GM18499 (cell line): Measurements from ENCODE around the gene HS6ST2.

Experiments used
- ATAC-seq: cut with Tn5 transposase; IDR thresholded peaks from one replicate; pipeline ENCODE4 v1.9.1; 2021; ENCODE audit warnings: moderate number of reproducible peaks; ENCODE audit not compliant: insufficient read depth, unreplicated experiment

The HS6ST2 gene

DNA sequence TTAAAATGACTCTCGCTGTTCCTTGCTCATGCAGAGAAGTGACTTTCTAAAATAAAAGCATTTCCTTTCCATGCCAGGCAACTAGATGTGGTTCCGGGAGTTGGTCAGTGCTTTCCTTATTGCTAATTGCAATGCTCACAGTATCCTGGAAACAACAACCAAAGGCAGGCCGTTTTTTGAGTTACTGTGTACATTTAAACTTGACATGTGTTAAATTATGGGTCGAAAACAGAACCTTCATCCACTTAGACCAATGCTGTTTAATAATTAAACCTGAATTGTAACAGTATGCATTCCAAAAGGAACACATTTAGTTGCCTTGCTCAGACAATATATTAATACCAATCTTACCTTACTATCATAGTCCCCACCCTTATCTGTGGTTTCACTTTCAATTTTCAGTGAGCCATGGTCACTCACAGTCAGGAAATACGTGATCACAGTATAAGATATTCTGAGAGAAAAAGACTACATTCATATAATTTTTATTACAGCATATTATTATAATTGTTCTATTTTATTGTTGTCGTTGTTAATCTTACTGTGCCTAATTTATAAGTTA is 102.6 kb downstream of the HS6ST2 start:
- ATAC-seq = no peak

DNA sequence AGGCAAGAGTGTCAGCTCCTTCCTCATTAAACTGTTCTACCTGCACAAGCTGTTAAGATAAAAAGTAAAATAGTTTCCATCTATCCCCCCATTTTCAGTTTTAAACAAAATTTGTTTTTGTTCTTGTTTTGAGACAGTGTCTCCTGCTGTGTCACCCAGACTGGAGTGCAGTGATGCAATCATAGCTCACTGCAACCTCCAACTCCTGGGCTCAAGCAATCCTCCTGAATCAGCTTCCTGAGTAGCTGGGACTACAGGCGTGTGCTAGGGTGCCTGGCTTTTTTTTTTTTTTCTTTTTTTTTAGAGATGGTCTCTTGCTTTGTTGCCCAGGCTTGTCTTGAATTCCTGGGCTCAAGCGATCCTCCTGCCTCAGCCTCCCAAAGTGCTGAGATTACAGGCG is 105.4 kb downstream of the HS6ST2 start:
- no peak for ATAC-seq

DNA sequence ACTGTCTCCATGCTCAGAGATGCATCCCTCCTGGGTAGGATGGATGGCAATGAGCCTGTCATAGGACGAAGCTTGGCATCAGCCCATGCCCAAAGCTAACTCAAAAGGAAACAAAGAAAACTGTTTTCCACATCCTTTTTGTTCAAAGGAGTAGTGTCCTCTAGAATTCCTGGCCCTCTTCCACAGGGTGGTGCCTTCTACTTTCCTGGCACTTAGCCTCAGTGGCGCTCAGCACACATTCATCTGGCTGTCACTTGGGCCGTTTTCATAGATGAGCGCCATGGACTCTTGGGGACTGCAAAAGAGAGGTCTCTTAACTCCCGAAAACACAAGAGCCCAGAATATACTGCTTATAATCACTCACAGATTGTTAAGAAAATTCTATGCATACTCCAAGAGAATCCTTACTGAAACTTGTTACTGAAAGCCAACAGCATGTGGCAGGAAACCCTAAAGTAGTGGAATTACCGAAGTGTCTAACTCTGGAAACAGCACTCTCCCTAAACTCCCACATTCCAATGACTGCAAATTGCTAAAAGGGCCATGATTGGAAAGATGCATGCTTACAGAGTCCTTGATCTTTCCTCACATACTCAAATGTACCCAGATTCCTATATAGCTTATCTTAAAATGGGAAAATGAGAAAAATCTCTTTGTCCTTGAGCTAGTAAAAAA is 110.0 kb downstream of the HS6ST2 start:
- ATAC-seq = no peak

- ATAC-seq = no peak
Observed at GRCh38 chrX:132843363-132843762, 115.1 kb downstream of the HS6ST2 start.

- ATAC-seq = no peak
Observed at GRCh38 chrX:132842460-132843238, 115.8 kb downstream of the HS6ST2 start.

DNA sequence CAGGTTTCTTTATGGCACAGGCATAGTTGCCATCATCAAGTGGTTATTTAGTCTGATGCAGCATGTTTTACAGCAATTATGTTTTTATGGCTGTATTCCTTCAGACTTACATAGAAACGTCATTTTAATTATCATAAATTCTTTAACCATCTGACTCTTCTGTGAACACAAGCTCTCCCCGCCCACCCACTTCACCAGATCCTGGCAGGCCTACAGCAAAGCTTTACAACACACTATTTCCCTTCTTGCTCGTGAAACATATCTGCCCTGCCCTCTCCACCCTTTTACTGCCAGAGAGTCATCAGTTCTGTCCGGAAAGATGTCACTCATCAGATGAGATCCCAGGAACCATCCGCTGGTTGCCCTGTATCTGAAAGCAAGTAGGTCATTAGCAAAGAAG is 120.5 kb downstream of the HS6ST2 start:
- no peak for ATAC-seq

GRCh38 chrX:132837126-132837525 is 121.3 kb downstream of the HS6ST2 start:
- no peak for ATAC-seq

GRCh38 chrX:132836471-132836870 is 122.0 kb downstream of the HS6ST2 start:
- no peak for ATAC-seq

DNA sequence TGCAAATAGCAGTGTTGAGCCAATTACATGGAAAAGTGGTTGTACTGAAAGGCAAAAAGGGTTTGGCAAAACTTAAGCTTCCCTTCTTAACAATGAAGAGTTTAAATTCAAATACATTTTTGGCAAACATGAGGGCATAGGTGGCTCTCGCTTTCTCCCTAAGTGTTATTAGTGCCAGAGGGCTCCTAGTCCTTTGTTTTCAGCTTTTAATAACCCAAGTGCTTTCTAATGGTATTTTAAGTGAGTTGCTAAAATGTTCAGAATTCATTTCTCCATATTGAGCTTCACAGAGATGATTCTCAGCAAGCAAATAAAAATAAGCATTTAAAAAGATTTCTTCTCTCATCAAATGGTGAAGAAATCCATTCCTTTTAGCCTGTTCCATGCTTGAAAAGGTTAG is 123.7 kb downstream of the HS6ST2 start:
- ATAC-seq = no peak

- ATAC-seq = no peak
Observed at GRCh38 chrX:132834109-132834508, 124.3 kb downstream of the HS6ST2 start.

GRCh38 chrX:132833373-132833772 is 125.1 kb downstream of the HS6ST2 start:
- no peak for ATAC-seq

DNA sequence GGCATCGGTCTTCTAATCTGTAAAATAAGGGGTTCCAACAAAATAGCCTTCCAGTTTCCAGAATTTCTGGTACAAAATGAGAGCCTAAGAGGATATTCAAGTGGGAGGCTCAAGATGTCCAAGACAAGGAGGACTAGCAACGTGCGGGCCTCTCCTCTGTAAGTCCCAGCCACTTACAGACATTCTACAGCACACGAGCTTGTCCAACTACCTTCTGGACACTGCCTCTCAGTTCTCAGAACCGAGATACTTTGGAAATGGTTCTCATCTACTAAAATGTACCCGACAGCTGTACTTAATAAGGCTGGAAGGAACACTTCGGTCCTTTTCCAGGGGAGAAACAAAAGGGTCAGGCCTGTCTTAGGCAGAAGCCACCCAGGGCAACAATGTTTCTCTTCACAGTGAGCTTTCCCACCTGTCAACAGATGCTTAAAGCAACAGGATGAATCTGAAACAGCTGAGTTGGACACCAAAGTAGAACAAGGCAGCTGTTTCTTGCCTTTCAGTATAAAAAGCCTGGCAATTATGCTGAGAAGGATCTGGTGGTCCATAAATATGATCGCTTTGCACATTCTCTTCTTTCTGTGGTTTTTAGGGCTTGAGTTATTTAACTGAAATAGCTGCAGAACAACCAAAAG is 127.0 kb downstream of the HS6ST2 start:
- no peak for ATAC-seq

DNA sequence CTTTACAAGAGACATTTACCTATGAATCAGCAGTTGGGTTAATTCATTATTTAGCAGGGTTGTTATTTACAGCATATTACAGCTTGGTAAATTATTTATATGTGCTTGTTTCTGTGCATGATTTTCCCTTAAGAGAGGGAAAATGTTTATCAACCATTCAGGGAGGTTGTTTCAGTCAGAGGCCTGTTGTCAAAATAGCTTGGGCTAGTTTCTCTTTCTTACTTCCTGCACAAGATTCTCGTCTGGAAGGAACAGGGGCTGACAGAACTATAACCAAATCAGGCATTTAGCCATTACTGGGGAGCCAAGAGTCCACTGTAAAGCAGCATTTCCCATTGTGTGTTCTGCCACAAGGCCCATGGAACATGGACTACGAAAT is 135.8 kb downstream of the HS6ST2 start:
- ATAC-seq = no peak

DNA sequence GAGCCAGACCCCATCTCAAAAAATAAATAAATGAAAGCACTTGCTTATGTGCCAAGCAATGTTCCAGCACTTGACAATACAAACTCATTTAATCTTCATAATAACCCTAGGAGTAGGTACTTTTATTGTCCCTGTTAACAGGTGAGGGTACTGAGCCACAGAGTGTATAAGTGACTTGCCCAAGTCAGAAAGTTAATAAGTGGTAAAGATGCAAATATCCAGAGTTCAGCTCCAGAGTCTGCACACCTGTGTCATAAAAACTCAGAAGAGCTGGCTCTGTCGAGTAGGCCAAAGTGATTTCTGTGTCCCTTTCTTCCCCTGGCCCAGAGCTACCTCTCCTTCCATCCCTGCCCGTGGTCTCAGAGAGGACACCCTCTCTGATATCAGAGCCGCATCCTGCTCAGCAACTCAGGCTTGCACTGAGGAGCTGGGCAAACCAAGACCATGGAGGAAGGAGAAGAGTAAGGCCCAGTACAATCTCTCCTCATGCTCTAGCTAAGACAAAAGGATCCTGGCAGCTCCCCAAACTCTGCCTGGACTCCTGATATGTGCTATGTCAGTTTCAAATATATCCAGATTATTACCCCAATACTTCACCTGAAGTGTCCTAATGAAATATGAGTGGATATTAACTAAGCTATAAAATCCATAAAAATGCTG is 136.3 kb downstream of the HS6ST2 start:
- no peak for ATAC-seq

DNA sequence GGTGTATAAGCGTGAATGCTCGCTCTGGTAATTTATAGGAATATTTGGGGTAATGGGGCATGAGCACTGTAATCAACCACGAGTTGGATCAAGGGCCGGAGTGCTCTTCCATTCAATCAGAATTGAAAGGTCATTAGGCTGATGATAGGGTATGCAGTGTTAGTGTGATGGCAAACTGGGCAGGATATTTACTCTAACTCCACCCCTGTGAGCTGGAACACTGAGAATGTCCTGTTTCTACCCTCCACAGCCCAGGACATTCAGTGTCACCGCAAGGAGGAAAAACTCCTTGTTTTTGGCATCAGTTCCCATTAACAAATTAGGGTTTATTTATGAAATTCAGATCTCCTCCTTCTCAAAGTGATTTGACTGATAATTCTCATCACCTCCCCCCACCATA is 137.8 kb downstream of the HS6ST2 start:
- no peak for ATAC-seq

DNA sequence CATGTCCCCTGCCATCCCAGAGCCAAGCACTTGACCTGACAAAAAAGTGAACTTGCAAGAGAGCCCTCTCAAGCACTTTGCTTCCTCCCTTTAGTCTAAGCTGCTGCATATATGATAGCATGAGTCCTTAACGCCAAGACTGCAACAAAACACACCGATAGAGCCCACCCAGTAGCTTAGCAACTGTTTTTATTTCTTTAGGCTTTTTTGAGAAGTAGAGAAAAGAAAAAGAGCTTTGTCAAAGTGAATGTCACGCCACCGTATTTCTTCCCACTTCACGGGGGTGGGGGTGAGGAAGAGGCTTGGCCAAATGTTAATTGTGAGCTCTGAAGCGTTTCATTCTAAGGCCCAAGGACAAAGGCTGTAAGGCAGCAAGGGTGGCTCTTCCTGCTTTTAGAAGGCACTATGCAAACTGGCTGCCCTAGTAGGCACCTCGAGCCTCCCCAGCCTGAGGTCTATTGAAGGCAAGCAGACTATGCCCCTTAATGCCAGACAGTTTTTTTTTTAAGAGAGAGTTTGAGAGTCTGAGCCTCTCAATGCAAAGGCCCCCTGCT is 138.6 kb downstream of the HS6ST2 start:
- ATAC-seq = no peak

DNA sequence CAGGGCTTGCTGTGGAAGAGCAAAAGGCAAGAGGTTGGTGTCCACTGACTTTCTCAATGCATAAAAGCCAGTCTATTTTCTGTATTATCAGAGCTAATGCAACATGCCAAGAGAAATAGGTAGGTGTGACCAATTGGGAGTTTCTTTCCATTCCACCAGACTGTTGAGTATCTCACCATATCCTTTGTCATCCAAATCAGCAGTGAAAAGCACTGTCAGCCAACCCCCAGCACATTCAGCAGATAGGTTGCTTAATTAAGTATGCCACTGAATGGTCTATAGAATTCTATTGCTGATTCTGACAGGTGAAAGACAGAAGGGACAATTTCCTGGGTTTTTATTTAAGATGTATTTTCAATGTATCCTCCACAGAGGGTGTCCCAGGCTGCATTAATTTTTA is 139.8 kb downstream of the HS6ST2 start:
- no peak for ATAC-seq

GRCh38 chrX:132815643-132816042 is 142.8 kb downstream of the HS6ST2 start:
- no peak for ATAC-seq

GRCh38 chrX:132810964-132811712 is 147.3 kb downstream of the HS6ST2 start:
- ATAC-seq = no peak

DNA sequence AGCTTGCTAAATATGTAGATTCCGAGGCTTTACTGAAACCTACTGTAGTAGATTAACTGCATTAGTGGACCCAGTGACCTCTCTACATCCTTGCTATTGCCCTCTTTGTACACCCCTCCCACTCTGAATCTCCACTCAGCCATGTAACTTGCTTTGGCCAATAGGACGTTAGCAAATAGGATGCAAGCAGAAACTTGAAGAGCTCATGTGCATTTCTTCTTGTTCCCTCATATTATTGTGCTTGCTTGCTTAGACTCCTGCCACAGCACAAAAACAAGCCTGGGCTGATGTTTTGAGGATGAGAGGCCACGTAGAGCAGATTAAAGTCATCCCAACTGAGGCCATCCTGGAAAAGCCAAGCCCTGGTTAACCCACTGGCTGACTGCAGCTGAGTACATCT is 147.9 kb downstream of the HS6ST2 start:
- no peak for ATAC-seq
